ENCODE data around the gene ANKRD53.

ANKRD53 gene

DNA sequence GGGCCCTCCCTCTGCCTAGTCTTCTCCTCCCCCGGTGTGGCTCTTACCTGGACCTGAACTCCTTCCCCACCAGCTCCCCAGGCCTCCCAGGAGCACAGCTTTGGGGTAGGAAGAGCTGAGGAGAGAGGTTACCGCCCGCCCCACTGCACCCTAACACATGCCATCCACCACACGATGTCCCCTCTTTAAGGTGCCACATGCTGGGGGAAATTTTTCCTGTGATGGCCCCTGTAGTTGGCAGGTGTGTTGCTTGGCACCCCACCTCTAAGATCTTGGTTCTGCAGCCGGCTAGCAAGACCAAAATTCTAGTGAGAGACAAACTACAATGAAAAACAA lies 23.1 kb downstream of the ANKRD53 start:
- no peak for DNase-seq (ENCODE audit: low read depth in 2 of 2)
- TF ChIP-seq, protein P1, sequence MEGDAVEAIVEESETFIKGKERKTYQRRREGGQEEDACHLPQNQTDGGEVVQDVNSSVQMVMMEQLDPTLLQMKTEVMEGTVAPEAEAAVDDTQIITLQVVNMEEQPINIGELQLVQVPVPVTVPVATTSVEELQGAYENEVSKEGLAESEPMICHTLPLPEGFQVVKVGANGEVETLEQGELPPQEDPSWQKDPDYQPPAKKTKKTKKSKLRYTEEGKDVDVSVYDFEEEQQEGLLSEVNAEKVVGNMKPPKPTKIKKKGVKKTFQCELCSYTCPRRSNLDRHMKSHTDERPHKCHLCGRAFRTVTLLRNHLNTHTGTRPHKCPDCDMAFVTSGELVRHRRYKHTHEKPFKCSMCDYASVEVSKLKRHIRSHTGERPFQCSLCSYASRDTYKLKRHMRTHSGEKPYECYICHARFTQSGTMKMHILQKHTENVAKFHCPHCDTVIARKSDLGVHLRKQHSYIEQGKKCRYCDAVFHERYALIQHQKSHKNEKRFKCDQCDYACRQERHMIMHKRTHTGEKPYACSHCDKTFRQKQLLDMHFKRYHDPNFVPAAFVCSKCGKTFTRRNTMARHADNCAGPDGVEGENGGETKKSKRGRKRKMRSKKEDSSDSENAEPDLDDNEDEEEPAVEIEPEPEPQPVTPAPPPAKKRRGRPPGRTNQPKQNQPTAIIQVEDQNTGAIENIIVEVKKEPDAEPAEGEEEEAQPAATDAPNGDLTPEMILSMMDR (IDR thresholded peaks at IDR 0.05; ENCODE audit: low read depth, low read length): no peak
- no peak overlapping the region for H3K4me3 ChIP-seq (replicated peaks in 1 of 2; ENCODE audit: low read depth in 2 of 2, low read length in 2 of 2)

DNA sequence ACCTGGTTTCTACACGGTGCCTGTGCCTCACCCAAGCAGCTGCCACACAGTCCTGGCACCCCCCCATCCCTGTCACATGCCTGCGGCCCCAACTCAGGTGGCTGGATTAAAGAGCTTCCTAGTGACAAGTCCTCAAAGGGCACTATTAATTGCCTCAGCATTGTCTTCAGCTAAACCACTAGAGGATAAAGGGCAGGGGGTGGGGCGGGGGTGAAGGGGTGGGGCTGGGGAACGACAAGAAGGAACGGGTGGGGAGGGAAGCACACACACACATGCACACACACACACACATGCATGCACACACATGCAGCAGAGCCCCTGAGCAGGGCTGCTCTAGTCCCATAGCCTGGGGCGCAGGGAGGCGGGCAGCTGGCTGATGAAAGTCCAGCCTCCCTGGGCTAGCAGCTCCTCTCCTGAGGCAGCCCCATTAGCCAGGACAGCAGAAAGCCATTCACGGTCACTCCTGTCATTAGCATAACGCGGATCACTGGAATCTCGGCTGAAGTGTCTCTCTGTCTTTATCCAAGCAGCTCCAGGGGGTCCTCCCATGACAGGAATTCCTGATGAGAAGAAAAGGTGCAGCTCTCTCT lies 23.6 kb downstream of the ANKRD53 start:
- TF ChIP-seq, protein P1 (IDR thresholded peaks at IDR 0.05; ENCODE audit: low read depth, low read length): no peak
- DNase-seq (ENCODE audit: low read depth in 2 of 2): no peak
- H3K4me3 ChIP-seq (replicated peaks in 1 of 2; ENCODE audit: low read depth in 2 of 2, low read length in 2 of 2): no peak overlapping the region

DNA sequence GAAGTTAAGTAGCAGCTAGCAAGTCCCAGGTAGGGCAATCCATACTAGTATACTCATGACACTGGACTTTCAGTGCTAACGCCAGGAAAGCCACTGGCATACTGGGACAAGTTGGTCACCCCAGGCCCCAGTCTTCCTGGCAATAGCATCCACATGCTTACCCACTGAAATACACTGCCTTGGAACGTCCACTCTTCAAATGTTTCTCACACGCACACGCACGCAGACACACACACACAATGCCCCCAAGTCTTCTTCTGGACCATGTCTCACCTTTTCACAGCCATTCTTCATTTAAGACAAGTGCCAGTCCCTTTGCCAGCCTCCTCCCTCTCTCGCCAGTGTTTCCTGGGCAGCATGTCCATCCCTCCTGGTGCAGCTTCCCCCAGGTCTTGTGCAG lies 25.0 kb downstream of the ANKRD53 start:
- TF ChIP-seq, protein P1 (IDR thresholded peaks at IDR 0.05; ENCODE audit: low read depth, low read length): no peak
- H3K4me3 ChIP-seq (replicated peaks in 1 of 2; ENCODE audit: low read depth in 2 of 2, low read length in 2 of 2): no peak overlapping the region
- DNase-seq (ENCODE audit: low read depth in 2 of 2): no peak

DNA sequence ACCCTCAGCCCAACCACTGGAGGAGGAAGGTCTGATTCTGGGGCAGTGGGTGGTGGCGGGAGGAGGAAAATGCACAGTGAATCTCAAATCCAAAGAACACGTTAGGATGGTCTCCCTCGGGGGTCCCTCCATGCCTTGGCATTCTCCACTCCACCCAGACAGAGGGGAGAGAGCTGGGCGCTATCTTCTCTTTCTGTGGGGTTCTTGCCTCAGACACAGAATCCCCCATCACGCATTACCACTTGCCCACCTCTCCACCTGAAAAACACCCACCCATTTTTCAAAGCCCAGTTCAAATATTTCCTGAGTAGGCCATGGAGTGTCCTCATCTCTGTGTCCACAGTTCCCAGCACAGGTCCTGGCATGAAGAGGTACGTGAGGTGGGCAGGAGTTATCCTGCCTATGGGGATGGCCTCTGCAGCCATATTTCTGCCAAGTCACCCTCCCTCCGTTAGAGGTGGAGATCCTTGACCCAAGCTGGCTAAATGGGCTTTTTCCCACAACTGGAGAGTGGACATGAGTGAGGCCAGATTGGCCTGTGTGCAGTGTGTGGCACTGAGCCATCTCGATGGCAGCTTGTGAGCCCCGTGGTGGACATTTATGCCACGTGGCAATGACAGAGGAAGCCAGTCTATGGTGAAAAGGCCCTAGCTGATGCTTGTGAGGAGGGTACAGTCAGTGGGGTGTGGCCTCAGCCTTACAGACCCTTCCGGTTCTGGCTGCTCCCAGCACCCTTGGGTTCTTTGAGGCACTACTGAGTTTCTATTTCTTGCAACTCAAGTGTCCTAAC lies 25.7 kb downstream of the ANKRD53 start:
- TF ChIP-seq, protein P1 (IDR thresholded peaks at IDR 0.05; ENCODE audit: low read depth, low read length): no peak
- DNase-seq (ENCODE audit: low read depth in 2 of 2): no peak
- no peak overlapping the region for H3K4me3 ChIP-seq (replicated peaks in 1 of 2; ENCODE audit: low read depth in 2 of 2, low read length in 2 of 2)

DNA sequence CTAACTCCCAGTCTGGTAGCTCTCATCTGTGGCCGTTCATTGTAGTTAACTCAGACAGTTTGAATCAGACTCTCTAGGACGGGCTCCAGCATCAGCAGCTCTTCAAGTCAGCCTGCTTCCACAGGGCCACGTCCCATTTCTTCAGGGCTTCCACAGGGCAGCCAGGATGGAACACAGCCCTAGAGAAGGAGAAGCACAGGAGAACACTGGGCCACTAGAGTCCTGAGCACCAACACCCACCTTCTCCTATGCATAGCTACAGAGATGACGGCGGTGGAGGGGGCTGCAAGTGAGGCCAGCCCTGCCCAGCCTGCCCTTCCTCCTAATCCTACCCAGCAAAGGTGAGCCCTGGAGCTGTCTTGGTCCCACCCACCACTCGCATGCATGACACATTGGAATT lies 26.4 kb downstream of the ANKRD53 start:
- no peak for DNase-seq (ENCODE audit: low read depth in 2 of 2)
- no peak overlapping the region for H3K4me3 ChIP-seq (replicated peaks in 1 of 2; ENCODE audit: low read depth in 2 of 2, low read length in 2 of 2)
- TF ChIP-seq, protein P1 (IDR thresholded peaks at IDR 0.05; ENCODE audit: low read depth, low read length): no peak

DNA sequence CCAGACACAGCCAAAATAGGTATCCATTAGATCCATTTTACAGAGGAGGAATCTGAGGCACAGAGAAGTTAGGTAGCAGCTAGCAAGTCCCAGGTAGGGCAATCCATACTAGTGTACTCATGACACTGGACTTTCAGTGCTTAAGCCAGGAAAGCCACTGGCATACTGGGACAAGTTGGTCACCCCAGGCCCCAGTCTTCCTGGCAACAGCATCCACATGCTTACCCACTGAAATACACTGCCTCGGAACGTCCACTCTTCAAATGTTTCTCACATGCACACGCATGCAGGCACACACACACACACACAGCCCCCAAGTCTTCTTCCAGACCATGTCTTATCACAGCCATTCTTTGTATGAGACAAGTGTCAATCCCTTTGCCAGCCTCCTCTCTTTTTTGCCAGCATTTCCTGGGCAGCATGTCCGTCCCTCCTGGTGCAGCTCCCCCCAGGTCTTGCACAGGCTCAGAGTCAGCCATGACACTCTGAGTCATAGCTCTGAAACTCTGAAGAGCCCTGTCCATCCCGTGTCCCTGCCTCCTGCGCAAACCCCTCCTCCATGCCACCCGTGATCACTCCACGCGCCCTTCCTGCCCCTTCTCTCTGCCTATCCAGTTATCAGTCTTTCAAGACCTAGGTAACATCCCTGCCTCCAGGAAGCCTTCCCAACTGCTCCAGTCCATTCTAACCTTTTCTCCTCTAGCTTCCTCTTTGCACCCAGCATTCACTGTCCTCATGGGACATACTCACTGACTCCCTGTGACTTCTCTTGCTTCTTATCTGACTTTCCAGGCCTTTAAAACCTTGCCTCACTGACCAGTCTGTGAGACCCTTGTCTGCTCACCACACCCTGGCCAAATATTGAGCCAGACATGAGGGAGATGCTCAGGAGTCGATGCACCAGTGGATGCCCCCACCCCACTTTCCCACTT lies 27.1 kb downstream of the ANKRD53 start:
- TF ChIP-seq, protein P1 (IDR thresholded peaks at IDR 0.05; ENCODE audit: low read depth, low read length): no peak
- H3K4me3 ChIP-seq (replicated peaks in 1 of 2; ENCODE audit: low read depth in 2 of 2, low read length in 2 of 2): no peak overlapping the region
- no peak for DNase-seq (ENCODE audit: low read depth in 2 of 2)
